Sigmoid colon (tissue), 7 donors: ENCODE results near the gene MYOD1. TPM values are rescaled to one million over a fixed set of nuclear protein-coding genes. Genes with fewer than 3 reads are reported as not detected.
A peak's percentile ranks its signal among the peaks of the same experiment; 100 is the strongest.

Experiments used
- DNase-seq: peaks from one replicate; pipeline ENCODE4 v3.0.0-alpha.2; 2019
- H3K27ac ChIP-seq, 4 donors: fragments of 200-600 bp; sonication (generic); one replicate each; pipeline ENCODE4 v1.5.1; 2016 to 2019; ENCODE audit warnings: mild to moderate bottlenecking in 1 of 4
- H3K27me3 ChIP-seq, 3 donors: fragments of 200-600 bp; sonication (generic); one replicate each; pipeline ENCODE4 v1.5.1; 2019; ENCODE audit warnings: mild to moderate bottlenecking in 1 of 3
- H3K36me3 ChIP-seq, 4 donors: fragments of 200-600 bp; sonication (generic); one replicate each; pipeline ENCODE4 v1.5.1; 2016 to 2019
- H3K4me1 ChIP-seq, 4 donors: fragments of 200-600 bp; sonication (generic); one replicate each; pipeline ENCODE4 v1.5.1; 2017 to 2019
- H3K4me3 ChIP-seq, 4 donors: fragments of 200-600 bp; sonication (generic); one replicate each; pipeline ENCODE4 v1.5.1; 2017 to 2019; ENCODE audit warnings: mild to moderate bottlenecking in 2 of 4, moderate library complexity in 1 of 4
- H3K9me3 ChIP-seq, 4 donors: fragments of 200-600 bp in 3 of 4; sonication (generic) in 3 of 4; one replicate each; pipeline versions ENCODE4 v1.5.1 to v1.6.1; 2013 to 2019
- CTCF ChIP-seq, 4 experiments: fragments of 450-650 bp in 3 of 4; fragments of 200-600 bp in 1 of 4; IDR thresholded peaks; one replicate each; pipeline ENCODE4 v1.5.1; 2016 to 2019; ENCODE audit warnings: antibody characterized with exemption in 4 of 4, mild to moderate bottlenecking in 3 of 4, moderate library complexity in 2 of 4
- EP300 ChIP-seq, 4 donors: sonication (generic); formaldehyde crosslinking; IDR thresholded peaks; one replicate each; pipeline ENCODE4 v1.6.1; 2017; ENCODE audit warnings: antibody characterized with exemption in 4 of 4
- POLR2A ChIP-seq, 2 donors: fragments of 450-650 bp; IDR thresholded peaks; one replicate each; pipeline ENCODE4 v1.6.1; 2016; ENCODE audit warnings: antibody characterized with exemption in 2 of 2, mild to moderate bottlenecking in 2 of 2, moderate library complexity in 2 of 2
- POLR2AphosphoS5 ChIP-seq, 4 donors: sonication (generic); formaldehyde crosslinking; IDR thresholded peaks; one replicate each; pipeline ENCODE4 v1.6.1; 2017; ENCODE audit warnings: antibody characterized with exemption in 4 of 4
- WGBS, 2 donors: extraction: QIAGEN DNeasy Blood & Tissue Kit; methylation state at CpG; one replicate each; pipeline ENCODE4 v1.1.7; 2013; 5-methylcytosine and 5-hydroxymethylcytosine counted together
- intact Hi-C: fragments of 100-400 bp; cut with DNase I; formaldehyde crosslinking; loops from one replicate; pipeline ENCODE4 v1.15.1; 2023
- polyA plus RNA-seq, 3 donors: library from polyadenylated mRNA; stranded (reverse); fragments of 200-250 nt; gene quantifications; one replicate each; pipeline ENCODE4 v1.2.3, GENCODE V29; 2013
- total RNA-seq, 4 donors: library from RNA; depleted of rRNA; stranded (reverse); fragments of >200 nt; gene quantifications; one replicate each; pipeline ENCODE4 v1.1.0, GENCODE V29; 2016
- donor health status: healthy with polysubstance abuse.
- donor health status: Bipolar disorder and iron deficiency.
- donor health status: healthy.

Gene MYOD1
- total and polyA plus RNA-seq, 7 donors: not detected

DNA sequence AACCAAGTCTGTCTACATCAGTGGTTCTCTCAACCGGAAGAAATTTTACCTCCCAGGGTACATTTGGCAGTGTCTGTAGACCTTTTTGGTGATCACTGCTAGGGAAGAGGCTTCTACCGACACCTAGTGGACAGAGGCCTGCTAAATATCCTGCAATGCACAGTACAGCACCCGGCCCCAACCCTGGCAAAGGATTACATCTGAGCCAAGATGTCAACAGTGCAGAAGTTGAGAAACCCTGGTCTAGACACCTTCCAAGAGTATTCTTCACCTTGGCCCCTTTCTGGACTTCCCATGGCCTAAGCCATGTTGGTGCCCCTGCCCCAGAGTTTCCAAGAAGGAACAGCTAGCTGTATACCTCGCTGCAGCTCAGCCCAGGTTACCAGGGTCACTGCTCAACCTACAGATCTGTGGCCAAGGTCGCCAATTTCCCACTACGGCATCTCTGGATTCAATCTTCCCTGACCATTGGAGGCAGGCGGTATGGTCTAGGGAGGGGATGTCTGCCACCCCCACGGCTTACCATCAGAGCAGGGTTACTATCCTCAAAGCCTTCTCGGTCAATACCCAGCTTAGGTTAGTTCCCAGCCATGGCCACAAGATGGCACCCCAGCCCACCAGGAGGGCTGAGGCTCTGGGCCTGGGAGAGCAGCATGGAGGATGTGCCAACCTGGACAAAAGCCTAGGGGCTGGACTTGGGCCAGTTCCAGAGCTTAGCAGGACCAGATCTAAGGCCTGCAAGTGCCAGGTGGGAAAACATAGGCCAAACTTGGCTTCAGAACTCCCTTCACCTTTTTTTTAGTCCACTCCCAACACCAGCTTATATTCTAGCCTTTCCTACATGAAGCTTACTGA is 11.5 kb downstream of the MYOD1 start:
- Histone ChIP-seq H3K4me1 (peaks cover 0 to 23% (median 21%) of the 10 kb centered on the region in 4 donors), H3K36me3 (no peaks in the 10 kb centered on the region), H3K9me3 (no peaks in the 10 kb centered on the region), H3K27me3 (peaks cover 7 to 38% (median 19%) of the 10 kb centered on the region in 3 donors), H3K4me3 (no peak overlapping the region), H3K27ac (no peak overlapping the region)
- 15 to 19% methylated on average over 9 of the region's 9 CpGs for whole genome bisulfite sequencing, 2 donors
- intact Hi-C loops: loop anchor here (1.0 kb wide), 1 partner anchor 249 kb away; no protein-coding TSS in a partner anchor
- DNase-seq: peak; percentile 77
- TF ChIP-seq POLR2AphosphoS5 (IDR thresholded peaks at IDR 0.05) (peak in 1 of 4 donors; percentile 38), CTCF (IDR thresholded peaks at IDR 0.05) (peak; percentile 54 to 80 (median 67)), POLR2A (IDR thresholded peaks at IDR 0.05) (no peak), EP300 (IDR thresholded peaks at IDR 0.05) (no peak)

GRCh38 chr11:17733261-17733660 is 13.9 kb downstream of the MYOD1 start:
- peaks cover 31 to 62% (median 43%) of the 10 kb centered on the region in 3 donors for H3K27me3 ChIP-seq
- DNase-seq: peak; percentile 19
- H3K4me3 ChIP-seq: no peak overlapping the region
- WGBS, 2 donors: 54 to 89% methylated on average over 4 of the region's 4 CpGs
- TF ChIP-seq EP300 (IDR thresholded peaks at IDR 0.05): no peak
- TF ChIP-seq CTCF (IDR thresholded peaks at IDR 0.05): no peak
- no peak for TF ChIP-seq POLR2A (IDR thresholded peaks at IDR 0.05)
- TF ChIP-seq POLR2AphosphoS5 (IDR thresholded peaks at IDR 0.05): no peak
- H3K36me3 ChIP-seq: no peaks in the 10 kb centered on the region
- intact Hi-C loops: no loop called here
- no peak overlapping the region for H3K27ac ChIP-seq
- H3K4me1 ChIP-seq: peaks cover 0 to 31% (median 26%) of the 10 kb centered on the region in 4 donors
- H3K9me3 ChIP-seq: no peaks in the 10 kb centered on the region

GRCh38 chr11:17734418-17734911 is 15.1 kb downstream of the MYOD1 start, which contains the start of gene KCNC1:
KCNC1 (plus strand) TSS chr11:17734781; CDS start chr11:17736003, 1,222 bp downstream.
- peak; percentile 61 for DNase-seq
- TF ChIP-seq CTCF (IDR thresholded peaks at IDR 0.05) (no peak), EP300 (IDR thresholded peaks at IDR 0.05) (no peak), POLR2A (IDR thresholded peaks at IDR 0.05) (no peak), POLR2AphosphoS5 (IDR thresholded peaks at IDR 0.05) (no peak)
- H3K4me3 ChIP-seq: peak within 1 kb of the TSS in 3 of 4 donors; percentile 27 to 52 (median 51)
- H3K4me1 ChIP-seq: peaks cover 0 to 31% (median 26%) of the 10 kb centered on the region in 4 donors
- 1% methylated on average over 66 of the region's 66 CpGs for WGBS, 2 donors
- no peaks in the 10 kb centered on the region for H3K9me3 ChIP-seq
- no peaks in the 10 kb centered on the region for H3K36me3 ChIP-seq
- peak within 1 kb of the TSS in 1 of 4 donors; percentile 42 for H3K27ac ChIP-seq
- intact Hi-C loops: no loop called here
- peaks cover 37 to 70% (median 53%) of the 10 kb centered on the region in 3 donors for H3K27me3 ChIP-seq

- H3K36me3 ChIP-seq: no peaks in the 10 kb centered on the region
- H3K4me1 ChIP-seq: peaks cover 0 to 31% (median 26%) of the 10 kb centered on the region in 4 donors
- peak; percentile 77 for DNase-seq
- intact Hi-C loops: no loop called here
- H3K27me3 ChIP-seq: peaks cover 37 to 70% (median 53%) of the 10 kb centered on the region in 3 donors
- no peak for TF ChIP-seq EP300 (IDR thresholded peaks at IDR 0.05)
- no peak for TF ChIP-seq POLR2AphosphoS5 (IDR thresholded peaks at IDR 0.05)
- TF ChIP-seq CTCF (IDR thresholded peaks at IDR 0.05): no peak
- H3K9me3 ChIP-seq: no peaks in the 10 kb centered on the region
- H3K27ac ChIP-seq: peak overlapping the region in 1 of 4 donors; percentile 42
- 2 to 3% methylated on average over 73 of the region's 73 CpGs for WGBS, 2 donors
- H3K4me3 ChIP-seq: peak overlapping the region in 3 of 4 donors; percentile 27 to 52 (median 51)
Observed at GRCh38 chr11:17734986-17735817, 15.8 kb downstream of the MYOD1 start.
